GM23338 (cell line): Measurements from ENCODE around the gene GRIA1. TPM values are rescaled to one million over a fixed set of nuclear protein-coding genes. Genes with fewer than 3 reads are reported as not detected.

Source experiments
- ATAC-seq: fragments of 200-7000 bp; cut with Tn5 transposase; 3 replicates; pipeline ENCODE4 v1.9.1; 2020
- DNase-seq: peaks from one replicate; pipeline ENCODE4 v3.0.0-alpha.2; 2015; ENCODE audit warnings: low spot score
- H2AFZ ChIP-seq: fragments of 200-600 bp; sonication (generic); 2 replicates; pipeline ENCODE4 v1.8.0; 2016; ENCODE audit warnings: antibody characterized with exemption, mild to moderate bottlenecking, moderate library complexity
- H3F3A ChIP-seq: fragments of 200-600 bp; sonication (generic); replicated peaks from 2 replicates; pipeline ENCODE4 v1.8.0; 2017; ENCODE audit warnings: antibody characterized with exemption, mixed run types, low read depth
- H3K27ac ChIP-seq: fragments of 200-600 bp; sonication (generic); 2 replicates; pipeline ENCODE4 v1.6.1; 2016; ENCODE audit warnings: low read depth
- H3K27me3 ChIP-seq: fragments of 200-600 bp; sonication (generic); 2 replicates; pipeline ENCODE4 v1.8.0; 2016; ENCODE audit warnings: mild to moderate bottlenecking, mixed run types, moderate library complexity; ENCODE audit not compliant: insufficient read depth
- H3K36me3 ChIP-seq: fragments of 200-600 bp; sonication (generic); 2 replicates; pipeline ENCODE4 v1.8.0; 2016; ENCODE audit warnings: mild to moderate bottlenecking; ENCODE audit not compliant: insufficient read depth
- H3K4me1 ChIP-seq: fragments of 200-600 bp; sonication (generic); 2 replicates; pipeline ENCODE4 v1.8.0; 2016; ENCODE audit warnings: mild to moderate bottlenecking, moderate library complexity; ENCODE audit not compliant: insufficient read depth
- H3K4me2 ChIP-seq: fragments of 200-600 bp; sonication (generic); 2 replicates; pipeline ENCODE4 v1.7.1; 2017; ENCODE audit warnings: mixed run types
- H3K4me3 ChIP-seq: fragments of 200-600 bp; sonication (generic); 2 replicates; pipeline ENCODE4 v1.6.1; 2016; ENCODE audit warnings: mixed run types
- H3K79me2 ChIP-seq: fragments of 200-600 bp; sonication (generic); replicated peaks from 2 replicates; pipeline ENCODE4 v1.8.0; 2017; ENCODE audit warnings: mild to moderate bottlenecking; ENCODE audit not compliant: insufficient read depth
- H3K9me2 ChIP-seq: fragments of 200-600 bp; sonication (generic); 2 replicates; pipeline ENCODE4 v1.8.0; 2017; ENCODE audit not compliant: insufficient read depth
- H4K20me1 ChIP-seq: fragments of 200-600 bp; sonication (generic); replicated peaks from 2 replicates; pipeline ENCODE4 v1.8.0; 2017; ENCODE audit warnings: mild to moderate bottlenecking; ENCODE audit not compliant: insufficient read depth
- H3K27ac Mint-ChIP-seq: 2 replicates; pipeline ENCODE4 v1.8.0; 2020; ENCODE audit warnings: inconsistent platforms, mild to moderate bottlenecking, moderate library complexity, mixed read lengths
- H3K27me3 Mint-ChIP-seq: 3 replicates; pipeline ENCODE4 v1.8.0; 2022; ENCODE audit warnings: low read depth, mild to moderate bottlenecking, moderate library complexity, mixed read lengths, inconsistent platforms; ENCODE audit not compliant: insufficient read depth, poor library complexity
- H3K36me3 Mint-ChIP-seq: 3 replicates; pipeline ENCODE4 v1.8.0; 2021; ENCODE audit warnings: low read depth, mild to moderate bottlenecking, inconsistent platforms, moderate library complexity, mixed read lengths
- H3K4me1 Mint-ChIP-seq: 3 replicates; pipeline ENCODE4 v1.8.0; 2020; ENCODE audit warnings: mild to moderate bottlenecking, inconsistent platforms, mixed read lengths
- H3K4me3 Mint-ChIP-seq: 3 replicates; pipeline ENCODE4 v1.8.0; 2021; ENCODE audit warnings: moderate library complexity, mild to moderate bottlenecking, inconsistent platforms, mixed read lengths
- H3K9me3 Mint-ChIP-seq: 3 replicates; pipeline ENCODE4 v1.8.0; 2020; ENCODE audit warnings: moderate library complexity, mild to moderate bottlenecking, inconsistent platforms, mixed read lengths
- CREB1 ChIP-seq: fragments of 250-450 bp; sonication (Bioruptor Pico); IDR thresholded peaks from 2 replicates; pipeline ENCODE4 v1.5.0; 2020; ENCODE audit warnings: low read depth, mild to moderate bottlenecking, moderate library complexity
- CTCF ChIP-seq, 2 experiments: fragments of 200-600 bp in 1 of 2; sonication (generic) in 1 of 2; conservative IDR thresholded peaks; 2 replicates each; pipeline versions ENCODE4 v1.5.1 to v1.6.1; 2016 to 2017; ENCODE audit warnings: antibody characterized with exemption in 2 of 2, low read depth in 2 of 2, mild to moderate bottlenecking in 2 of 2, moderate library complexity in 1 of 2
- ETS1 ChIP-seq: IDR thresholded peaks from 2 replicates; pipeline ENCODE4 v1.6.1; 2016; ENCODE audit warnings: antibody characterized with exemption
- EZH2 ChIP-seq: fragments of 200-600 bp; sonication (generic); IDR thresholded peaks from one replicate; pipeline ENCODE4 v1.8.0; 2017; ENCODE audit warnings: antibody characterized with exemption, mild to moderate bottlenecking, low read depth; ENCODE audit not compliant: unreplicated experiment
- EZH2phosphoT487 ChIP-seq: fragments of 200-600 bp; sonication (generic); IDR thresholded peaks from one replicate; pipeline ENCODE4 v1.8.1; 2018; ENCODE audit warnings: antibody characterized with exemption; ENCODE audit not compliant: unreplicated experiment
- NANOG ChIP-seq: IDR thresholded peaks from 2 replicates; pipeline ENCODE4 v1.6.1; 2016; ENCODE audit warnings: antibody characterized with exemption, borderline replicate concordance
- POLR2AphosphoS5 ChIP-seq: IDR thresholded peaks from 2 replicates; pipeline ENCODE4 v1.6.1; 2016; ENCODE audit warnings: antibody characterized with exemption, low read depth
- ZNF114 ChIP-seq: fragments of 250-450 bp; sonication (Bioruptor Pico); IDR thresholded peaks from 2 replicates; pipeline ENCODE4 v1.5.0; 2020; ENCODE audit warnings: mild to moderate bottlenecking, moderate library complexity
- ZNF331 ChIP-seq: fragments of 250-450 bp; sonication (Bioruptor Pico); IDR thresholded peaks from 2 replicates; pipeline ENCODE4 v1.5.0; 2020; ENCODE audit warnings: low read depth, mild to moderate bottlenecking, moderate library complexity
- ZNF462 ChIP-seq: fragments of 250-450 bp; sonication (Bioruptor Pico); IDR thresholded peaks from 2 replicates; pipeline ENCODE4 v1.5.0; 2020; ENCODE audit warnings: mild to moderate bottlenecking, moderate library complexity
- polyA plus RNA-seq: library from polyadenylated mRNA; unstranded; fragments of >200 nt; fragmentation: Nextera tagmentation; extraction: Ambion mirVana; gene quantifications from 2 replicates; pipeline ENCODE4 v1.2.1, GENCODE V29; 2016
- total RNA-seq: library from RNA; depleted of rRNA; stranded (reverse); fragments of >200 nt; shearing (Covaris generic); gene quantifications from 2 replicates; pipeline ENCODE4 v1.2.3, GENCODE V29; 2014

GRIA1 gene
- total and polyA plus RNA-seq, 2 experiments from 2014 or later: 1.0 to 1.7 TPM

GRCh38 chr5:153552886-153553285 is 62.4 kb downstream of the GRIA1 start (continued):
- TF ChIP-seq EZH2 (no peak), ETS1 (no peak), ZNF462 (CRISPR knock-in tag) (no peak), ZNF331 (CRISPR knock-in tag) (no peak), EZH2phosphoT487 (no peak)

GRCh38 chr5:153555420-153556114 is 65.1 kb downstream of the GRIA1 start:
- no peak overlapping the region for H2AFZ ChIP-seq
- no peak for TF ChIP-seq ETS1
- no peak for TF ChIP-seq CTCF (conservative IDR thresholded peaks at IDR 0.05; ENCODE audit: low read depth in 2 of 2)
- TF ChIP-seq POLR2AphosphoS5: no peak
- no peak for TF ChIP-seq NANOG
- no peak for TF ChIP-seq ZNF114
- TF ChIP-seq ZNF331 (CRISPR knock-in tag): no peak
- TF ChIP-seq CREB1 (CRISPR knock-in tag): no peak
- TF ChIP-seq EZH2: no peak

More at GRCh38 chr5:153555420-153556114, 65.1 kb downstream of the GRIA1 start:
- no peak overlapping the region for H3K27ac Mint-ChIP-seq
- DNase-seq (no peak), ATAC-seq (no peak)
- H3K9me3 Mint-ChIP-seq: no peaks in the 10 kb centered on the region
- no peaks in the 10 kb centered on the region for H3K79me2 ChIP-seq
- H3K27ac ChIP-seq: no peak overlapping the region
- H3F3A ChIP-seq: no peaks in the 10 kb centered on the region
- peaks cover 19% of the 10 kb centered on the region for H3K4me1 ChIP-seq
- peaks cover 9% of the 10 kb centered on the region for H3K27me3 Mint-ChIP-seq
- 0 out of 2 replicates have a peak, but pooled peaks cover 4% of the 10 kb centered on the region for H3K9me2 ChIP-seq
- H3K4me3 Mint-ChIP-seq: no peak overlapping the region
- peaks cover 19% of the 10 kb centered on the region for H3K4me1 Mint-ChIP-seq
- no peaks in the 10 kb centered on the region for H4K20me1 ChIP-seq
- H3K36me3 ChIP-seq: no peaks in the 10 kb centered on the region
- no peak overlapping the region for H3K4me3 ChIP-seq
- no peak overlapping the region for H3K4me2 ChIP-seq
- H3K36me3 Mint-ChIP-seq: no peaks in the 10 kb centered on the region
- no peaks in the 10 kb centered on the region for H3K27me3 ChIP-seq
